SK-N-SH (cell line): ENCODE measurements around the gene IGHMBP2. TPM values are rescaled to one million over a fixed set of nuclear protein-coding genes. Genes with fewer than 3 reads are reported as not detected.

ENCODE experiments used
- CTCF ChIA-PET: fragments of 300-600, 350-600 bp; formaldehyde crosslinking; extraction: SDS; loops from one replicate; lab custom pipeline; 2021; lab: Yijun Ruan, JAX
- POLR2A ChIA-PET: fragments of 350-600 bp; sonication (Branson Sonifier 250); formaldehyde crosslinking; extraction: SDS; loops from one replicate; lab custom pipeline; 2020; ENCODE audit warnings: antibody characterized with exemption, inconsistent platforms; lab: Yijun Ruan, JAX
- DNase-seq: peaks from one replicate; pipeline ENCODE4 v3.0.0; 2012
- H2AFZ ChIP-seq: fragments of 200-600 bp; sonication (generic); 2 replicates; pipeline ENCODE4 v1.8.1; 2016; ENCODE audit warnings: antibody characterized with exemption, mild to moderate bottlenecking, low read depth
- H3F3A ChIP-seq: fragments of 200-600 bp; sonication (generic); replicated peaks from 2 replicates; pipeline ENCODE3; 2016; ENCODE audit warnings: antibody characterized with exemption, mild to moderate bottlenecking; ENCODE audit not compliant: insufficient read depth
- H3K27ac ChIP-seq, 2 experiments: fragments of 200-500 bp in 1 of 2; fragments of 200-600 bp in 1 of 2; sonication (Bioruptor generic) in 1 of 2; sonication (generic), shearing (Covaris generic) in 1 of 2; 2 replicates each; pipeline versions ENCODE4 v1.5.1 to v1.6.1; 2014 to 2016; ENCODE audit warnings: low read depth in 2 of 2, inconsistent platforms in 1 of 2, low read length in 1 of 2, mild to moderate bottlenecking in 1 of 2, mixed read lengths in 1 of 2
- H3K27me3 ChIP-seq: fragments of 200-600 bp; sonication (generic), shearing (Covaris generic); 2 replicates; pipeline ENCODE4 v1.6.1; 2016; ENCODE audit warnings: mixed run types; ENCODE audit not compliant: insufficient read depth
- H3K36me3 ChIP-seq, 2 experiments: fragments of 200-500 bp in 1 of 2; fragments of 200-600 bp in 1 of 2; sonication (Bioruptor generic) in 1 of 2; sonication (generic) in 1 of 2; replicated peaks in 1 of 2; 2 replicates each; pipeline versions ENCODE3 to v1.5.1; 2014 to 2016; ENCODE audit warnings: low read length in 1 of 2, mild to moderate bottlenecking in 1 of 2; ENCODE audit not compliant: insufficient read depth in 2 of 2, control insufficient read depth in 1 of 2
- H3K4me1 ChIP-seq, 2 experiments: fragments of 200-500 bp in 1 of 2; fragments of 200-600 bp in 1 of 2; sonication (Bioruptor generic) in 1 of 2; sonication (generic), shearing (Covaris generic) in 1 of 2; 2 replicates each; pipeline versions ENCODE4 v1.5.1 to v1.6.1; 2014 to 2016; ENCODE audit warnings: low read depth in 1 of 2, low read length in 1 of 2, mixed run types in 1 of 2; ENCODE audit not compliant: insufficient read depth in 2 of 2, control insufficient read depth in 1 of 2
- H3K4me2 ChIP-seq: fragments of 200-600 bp; sonication (generic), shearing (Covaris generic); 2 replicates; pipeline ENCODE4 v1.6.1; 2017; ENCODE audit warnings: mixed run types
- H3K4me3 ChIP-seq, 2 experiments: fragments of 200-500 bp in 1 of 2; fragments of 200-600 bp in 1 of 2; sonication (Bioruptor generic) in 1 of 2; sonication (generic), shearing (Covaris generic) in 1 of 2; 2 replicates each; pipeline versions ENCODE4 v1.5.1 to v1.8.1; 2014 to 2016; ENCODE audit warnings: low read depth in 2 of 2, inconsistent platforms in 1 of 2, low read length in 1 of 2, mild to moderate bottlenecking in 1 of 2, mixed read lengths in 1 of 2, moderate library complexity in 1 of 2
- H3K79me2 ChIP-seq: fragments of 200-600 bp; sonication (generic); 2 replicates; pipeline ENCODE4 v1.8.1; 2017; ENCODE audit warnings: mild to moderate bottlenecking; ENCODE audit not compliant: insufficient read depth
- H3K9ac ChIP-seq: fragments of 200-600 bp; sonication (generic); 2 replicates; pipeline ENCODE4 v1.6.1; 2017; ENCODE audit warnings: mixed run types
- H3K9me2 ChIP-seq: fragments of 200-600 bp; sonication (generic); 2 replicates; pipeline ENCODE4 v1.6.1; 2017; ENCODE audit warnings: mixed run types
- H3K9me3 ChIP-seq: fragments of 200-600 bp; sonication (generic); 2 replicates; pipeline ENCODE4 v1.6.1; 2017; ENCODE audit warnings: mixed run types, mild to moderate bottlenecking, moderate library complexity
- H4K20me1 ChIP-seq: fragments of 200-600 bp; sonication (generic); 2 replicates; pipeline ENCODE4 v1.6.1; 2017; ENCODE audit warnings: mild to moderate bottlenecking, mixed run types; ENCODE audit not compliant: insufficient read depth
- CHD2 ChIP-seq: fragments of 150-350 bp; IDR thresholded peaks from 2 replicates; pipeline ENCODE4 v1.6.1; 2018; ENCODE audit warnings: low read length; ENCODE audit not compliant: partially characterized antibody
- CTCF ChIP-seq: fragments of 200-600 bp; sonication (generic); IDR thresholded peaks from 2 replicates; pipeline ENCODE4 v1.6.1; 2017; ENCODE audit warnings: antibody characterized with exemption, mild to moderate bottlenecking, moderate library complexity
- ELF1 ChIP-seq: IDR thresholded peaks from 2 replicates; pipeline ENCODE4 v1.4.0; 2012
- FOSL2 ChIP-seq: IDR thresholded peaks from 2 replicates; pipeline ENCODE4 v1.4.0; 2012; ENCODE audit warnings: low read depth, mild to moderate bottlenecking, moderate library complexity, borderline replicate concordance
- FOXM1 ChIP-seq: IDR thresholded peaks from 2 replicates; pipeline ENCODE4 v1.4.0; 2012; ENCODE audit warnings: low read depth, mild to moderate bottlenecking
- GATA2 ChIP-seq: sonication (generic); formaldehyde crosslinking; IDR thresholded peaks from 2 replicates; pipeline ENCODE4 v1.5.0; 2020; ENCODE audit warnings: mild to moderate bottlenecking, missing genetic modification reagents
- IRF3 ChIP-seq: fragments of 150-350 bp; IDR thresholded peaks from 2 replicates; pipeline ENCODE4 v1.6.1; 2016; ENCODE audit warnings: mild to moderate bottlenecking, low read depth, low read length
- JUND ChIP-seq: IDR thresholded peaks from 2 replicates; pipeline ENCODE4 v1.4.0; 2012
- MAX ChIP-seq: IDR thresholded peaks from 2 replicates; pipeline ENCODE4 v1.4.0; 2012; ENCODE audit warnings: low read depth
- MXI1 ChIP-seq: IDR thresholded peaks from 2 replicates; pipeline ENCODE4 v1.6.1; 2012; ENCODE audit warnings: mild to moderate bottlenecking, low read depth, low read length, improper control_type of control experiment
- NRF1 ChIP-seq: IDR thresholded peaks from 2 replicates; pipeline ENCODE4 v1.6.1; 2012; ENCODE audit warnings: low read depth, mild to moderate bottlenecking, low read length
- PBX3 ChIP-seq: IDR thresholded peaks from 2 replicates; pipeline ENCODE4; 2012
- RAD21 ChIP-seq: IDR thresholded peaks from 2 replicates; pipeline ENCODE4 v1.6.1; 2012; ENCODE audit warnings: mild to moderate bottlenecking, low read length
- RCOR1 ChIP-seq: fragments of 150-350 bp; IDR thresholded peaks from 2 replicates; pipeline ENCODE4 v1.6.1; 2017; ENCODE audit warnings: antibody characterized with exemption, low read length
- RFX5 ChIP-seq: IDR thresholded peaks from 2 replicates; pipeline ENCODE4 v1.6.1; 2012; ENCODE audit warnings: mild to moderate bottlenecking, improper control_type of control experiment, low read length
- RXRA ChIP-seq: IDR thresholded peaks from 2 replicates; pipeline ENCODE4 v1.4.0; 2012; ENCODE audit warnings: low read depth, mild to moderate bottlenecking, borderline replicate concordance
- SIN3A ChIP-seq: IDR thresholded peaks from 2 replicates; pipeline ENCODE4 v1.6.1; 2012; ENCODE audit warnings: low read depth, mild to moderate bottlenecking, low read length, moderate library complexity, borderline replicate concordance
- TCF12 ChIP-seq: IDR thresholded peaks from 2 replicates; pipeline ENCODE4 v1.4.0; 2012
- USF2 ChIP-seq: fragments of 150-350 bp; IDR thresholded peaks from 2 replicates; pipeline ENCODE4 v1.6.1; 2017; ENCODE audit warnings: antibody characterized with exemption, low read length, low read depth, borderline replicate concordance
- YY1 ChIP-seq: IDR thresholded peaks from 2 replicates; pipeline ENCODE4 v1.4.0; 2012; ENCODE audit warnings: low read depth, mild to moderate bottlenecking
- WGBS: methylation state at CpG from one replicate; pipeline ENCODE4 v1.1.6; 2017; ENCODE audit warnings: low lambda C conversion rate; 5-methylcytosine and 5-hydroxymethylcytosine counted together
- polyA plus RNA-seq, 3 experiments: library from polyadenylated mRNA; depleted of rRNA; stranded (reverse); fragments of >200 nt; gene quantifications; 2 replicates each; pipeline ENCODE4 v1.2.3, GENCODE V29; 2012

IGHMBP2 gene
- polyA plus RNA-seq, 1 of the 3 experiments (the other 2 are of a cell fraction) = 9.0 TPM

- H3K4me2 ChIP-seq = no peak overlapping the region
- POLR2A ChIA-PET = no interaction called here
- CTCF ChIA-PET = no interaction called here
Measured at GRCh38 chr11:68870470-68870869, 33.2 kb upstream of the IGHMBP2 start.

More at GRCh38 chr11:68870470-68870869, 33.2 kb upstream of the IGHMBP2 start:
- H3K9ac ChIP-seq = no peak overlapping the region
- H3K4me1 ChIP-seq = no peaks in the 10 kb centered on the region
- no peaks in the 10 kb centered on the region for H3K36me3 ChIP-seq
- no peaks in the 10 kb centered on the region for H3K9me3 ChIP-seq
- no peaks in the 10 kb centered on the region for H3K9me2 ChIP-seq
- no peak for TF ChIP-seq TCF12
- TF ChIP-seq IRF3 = no peak
- no peak for TF ChIP-seq MAX
- TF ChIP-seq RXRA = no peak
- TF ChIP-seq JUND = no peak
- TF ChIP-seq YY1 = no peak
- TF ChIP-seq SIN3A = no peak
- no peak for TF ChIP-seq CHD2
- no peak for TF ChIP-seq FOSL2
- TF ChIP-seq RFX5 = no peak
- no peak for TF ChIP-seq USF2
- TF ChIP-seq GATA2 (CRISPR knock-in tag) = no peak
- TF ChIP-seq CTCF = no peak
- TF ChIP-seq RCOR1 = no peak
- no peak for TF ChIP-seq ELF1
- TF ChIP-seq MXI1 = no peak
- no peak for TF ChIP-seq RAD21
- no peak for TF ChIP-seq NRF1
- TF ChIP-seq FOXM1 = no peak
- TF ChIP-seq PBX3 = no peak
- TF ChIP-seq, all 33 proteins: peak for 0
- H3K4me3 ChIP-seq = no peak overlapping the region
- H3F3A ChIP-seq = no peaks in the 10 kb centered on the region
- no peaks in the 10 kb centered on the region for H3K27me3 ChIP-seq
- WGBS = 87% methylated on average over 9 of the region's 9 CpGs
- no peak overlapping the region for H3K27ac ChIP-seq
- no peaks in the 10 kb centered on the region for H3K79me2 ChIP-seq
- H4K20me1 ChIP-seq = no peaks in the 10 kb centered on the region
- no peak for DNase-seq
- H2AFZ ChIP-seq = no peak overlapping the region
